ENCODE measurements around the gene TLE3. TPM values are rescaled to one million over a fixed set of nuclear protein-coding genes. Genes with fewer than 3 reads are reported as not detected.

The TLE3 gene
- total RNA-seq, 4 donors from 2014 or later, result 44.0 to 159 (median 78.8) TPM

DNA sequence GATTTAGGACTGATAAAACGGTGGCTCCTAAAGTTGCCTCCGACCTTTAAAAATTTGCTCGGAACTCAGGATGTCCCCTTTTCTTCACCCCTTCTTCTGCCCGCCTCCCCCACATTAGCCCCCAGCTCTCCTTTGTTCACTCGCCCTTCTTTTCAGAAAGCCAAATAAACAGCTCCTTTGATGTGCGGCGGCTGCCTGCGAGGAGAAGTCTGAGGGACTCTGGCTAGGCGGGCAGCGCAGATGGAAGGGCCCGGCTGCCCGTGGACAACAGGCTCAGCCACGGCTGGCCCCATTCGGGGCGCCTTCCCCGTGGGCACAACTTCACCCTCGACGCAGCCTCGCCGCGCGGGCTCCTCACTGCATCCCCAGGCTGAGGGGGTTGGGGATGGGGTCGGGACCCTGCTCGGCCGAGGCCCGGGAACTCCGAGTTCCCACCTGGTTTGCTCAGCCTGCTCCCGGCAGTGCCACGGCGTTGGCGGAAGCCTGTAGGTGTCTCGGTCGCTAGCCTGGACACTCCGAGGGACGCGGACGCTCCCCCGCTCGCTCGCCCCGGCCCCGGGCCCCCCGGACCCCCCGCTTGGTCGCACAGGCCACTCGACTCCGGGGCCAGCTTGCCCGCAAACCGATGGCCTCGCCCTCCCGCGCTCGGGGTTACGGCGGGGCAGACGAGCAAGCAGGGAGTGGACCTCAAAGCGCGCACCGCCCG, 897 bp upstream of the TLE3 start:
- DNase-seq (ENCODE audit: low spot score) (no peak), ATAC-seq (ENCODE audit: low FRiP score) (peak; percentile 4)
- TF ChIP-seq, protein P1, sequence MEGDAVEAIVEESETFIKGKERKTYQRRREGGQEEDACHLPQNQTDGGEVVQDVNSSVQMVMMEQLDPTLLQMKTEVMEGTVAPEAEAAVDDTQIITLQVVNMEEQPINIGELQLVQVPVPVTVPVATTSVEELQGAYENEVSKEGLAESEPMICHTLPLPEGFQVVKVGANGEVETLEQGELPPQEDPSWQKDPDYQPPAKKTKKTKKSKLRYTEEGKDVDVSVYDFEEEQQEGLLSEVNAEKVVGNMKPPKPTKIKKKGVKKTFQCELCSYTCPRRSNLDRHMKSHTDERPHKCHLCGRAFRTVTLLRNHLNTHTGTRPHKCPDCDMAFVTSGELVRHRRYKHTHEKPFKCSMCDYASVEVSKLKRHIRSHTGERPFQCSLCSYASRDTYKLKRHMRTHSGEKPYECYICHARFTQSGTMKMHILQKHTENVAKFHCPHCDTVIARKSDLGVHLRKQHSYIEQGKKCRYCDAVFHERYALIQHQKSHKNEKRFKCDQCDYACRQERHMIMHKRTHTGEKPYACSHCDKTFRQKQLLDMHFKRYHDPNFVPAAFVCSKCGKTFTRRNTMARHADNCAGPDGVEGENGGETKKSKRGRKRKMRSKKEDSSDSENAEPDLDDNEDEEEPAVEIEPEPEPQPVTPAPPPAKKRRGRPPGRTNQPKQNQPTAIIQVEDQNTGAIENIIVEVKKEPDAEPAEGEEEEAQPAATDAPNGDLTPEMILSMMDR (IDR thresholded peaks at IDR 0.05), result no peak

DNA sequence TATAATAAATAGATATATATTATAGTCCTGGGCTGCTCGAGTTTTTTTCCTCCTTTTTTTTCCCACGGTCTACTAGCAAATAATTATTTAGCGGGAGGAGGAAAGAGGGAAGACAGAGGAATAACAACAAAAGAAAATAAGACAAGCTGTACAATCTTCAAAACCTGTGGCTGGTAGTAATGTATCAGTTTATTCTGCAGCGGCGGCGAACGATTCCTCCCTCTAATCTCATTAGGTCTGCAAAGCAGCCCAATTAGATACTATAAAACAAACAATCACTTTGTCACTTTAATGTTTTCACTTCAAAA, 390 bp upstream of the TLE3 start:
- no peak for ATAC-seq (ENCODE audit: low FRiP score)
- TF ChIP-seq, protein P1 (IDR thresholded peaks at IDR 0.05), result no peak
- no peak for DNase-seq (ENCODE audit: low spot score)

DNA sequence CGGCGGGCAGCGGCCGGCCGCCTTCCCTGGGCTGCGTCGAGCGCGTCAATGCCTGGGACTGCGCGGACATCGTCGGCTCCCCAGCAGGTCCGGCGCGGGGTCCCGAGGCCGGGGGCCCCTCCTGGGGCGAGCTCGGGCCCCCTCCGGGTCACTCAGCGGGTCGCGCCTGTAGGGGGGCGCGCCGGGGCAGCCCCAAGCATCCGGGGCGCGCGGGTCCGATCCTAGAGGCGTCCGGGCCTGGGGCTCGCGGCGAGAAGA, 725 bp downstream of the TLE3 start:
- no peak for ATAC-seq (ENCODE audit: low FRiP score)
- DNase-seq (ENCODE audit: low spot score), result no peak
- TF ChIP-seq, protein P1 (IDR thresholded peaks at IDR 0.05), result no peak

DNA sequence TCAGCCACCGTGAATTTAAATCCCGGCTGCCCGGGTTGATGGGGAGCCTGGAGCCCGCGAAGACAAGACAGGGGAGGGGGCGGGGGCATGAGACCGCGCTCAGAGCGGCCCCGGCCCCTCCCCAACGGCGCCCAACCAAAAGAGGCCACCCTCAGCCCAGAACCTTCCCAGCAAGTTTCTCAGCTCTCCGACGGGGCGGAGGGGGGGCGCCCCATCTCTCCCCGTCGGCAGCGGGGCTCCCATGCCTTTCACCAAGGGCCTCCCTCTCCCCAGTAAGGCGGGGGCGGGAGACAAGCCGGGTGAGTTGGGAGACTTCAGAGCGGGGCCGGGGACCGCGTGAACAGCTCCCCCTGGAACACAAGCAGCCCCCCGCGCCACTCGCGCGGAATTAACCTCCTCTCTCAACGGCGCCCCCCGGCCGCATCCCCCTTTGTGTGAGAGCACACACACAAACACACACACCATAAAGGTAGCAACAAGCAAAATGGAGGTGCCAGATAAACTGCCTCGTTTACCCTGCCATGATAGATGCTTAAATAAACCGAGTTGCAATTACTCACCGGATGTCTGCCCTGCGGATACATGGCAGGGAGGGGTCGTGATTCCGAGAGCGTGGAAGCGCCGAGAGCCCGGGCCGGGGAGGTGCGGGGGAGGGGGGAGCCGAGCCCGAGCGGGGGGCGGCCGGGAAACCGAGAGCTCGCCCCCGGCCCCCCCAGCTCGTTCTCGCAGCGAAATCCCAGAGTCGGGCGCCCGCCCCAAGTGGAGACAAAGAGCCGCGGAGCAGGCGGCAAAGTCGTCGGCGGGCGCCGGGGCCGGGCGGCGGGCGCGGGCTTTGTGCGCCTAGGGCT, 1.3 kb downstream of the TLE3 start:
- no peak for DNase-seq (ENCODE audit: low spot score)
- ATAC-seq (ENCODE audit: low FRiP score), result no peak
- TF ChIP-seq, protein P1 (IDR thresholded peaks at IDR 0.05), result no peak

DNA sequence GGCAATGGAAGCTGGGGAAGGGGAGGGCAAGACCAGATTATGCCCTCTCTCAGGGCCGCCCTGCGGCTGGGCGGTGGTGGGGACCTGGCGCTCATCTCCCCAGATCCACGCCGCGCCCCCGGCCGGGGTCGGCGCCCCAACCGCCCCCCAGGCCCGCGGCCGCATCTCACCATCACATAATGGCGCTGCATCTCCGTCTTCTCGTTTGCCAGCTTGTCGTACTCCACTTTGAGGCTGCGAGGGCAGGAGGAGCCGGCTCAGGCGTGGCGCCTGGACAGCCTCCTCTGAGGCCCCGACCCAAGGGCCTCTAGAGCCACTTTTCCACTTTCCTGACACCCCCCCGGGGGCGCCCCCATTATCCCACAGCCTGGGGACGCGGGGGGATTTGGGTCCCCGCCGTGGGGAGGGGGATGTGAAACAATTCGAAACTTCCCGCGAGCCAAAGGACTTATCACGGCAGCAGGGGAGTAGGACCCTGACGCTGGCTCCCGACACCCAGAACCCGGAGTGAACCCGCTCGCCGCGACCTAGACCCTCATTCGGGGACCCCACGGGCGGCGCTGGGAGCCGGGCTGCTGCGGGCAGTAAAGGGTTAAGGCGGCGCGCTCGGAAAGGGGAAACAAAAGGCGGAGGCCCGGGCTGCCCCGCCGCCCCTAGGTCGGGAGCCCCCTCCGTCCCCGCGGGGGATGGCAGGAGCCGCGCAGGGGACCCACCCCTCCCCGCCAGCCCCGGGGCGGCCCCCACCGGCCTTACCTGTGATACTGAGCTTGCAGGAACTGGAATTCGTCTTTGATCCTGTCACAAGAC, 2.1 kb downstream of the TLE3 start:
- ATAC-seq (ENCODE audit: low FRiP score), result no peak
- DNase-seq (ENCODE audit: low spot score), result no peak
- TF ChIP-seq, protein P1 (IDR thresholded peaks at IDR 0.05), result no peak

DNA sequence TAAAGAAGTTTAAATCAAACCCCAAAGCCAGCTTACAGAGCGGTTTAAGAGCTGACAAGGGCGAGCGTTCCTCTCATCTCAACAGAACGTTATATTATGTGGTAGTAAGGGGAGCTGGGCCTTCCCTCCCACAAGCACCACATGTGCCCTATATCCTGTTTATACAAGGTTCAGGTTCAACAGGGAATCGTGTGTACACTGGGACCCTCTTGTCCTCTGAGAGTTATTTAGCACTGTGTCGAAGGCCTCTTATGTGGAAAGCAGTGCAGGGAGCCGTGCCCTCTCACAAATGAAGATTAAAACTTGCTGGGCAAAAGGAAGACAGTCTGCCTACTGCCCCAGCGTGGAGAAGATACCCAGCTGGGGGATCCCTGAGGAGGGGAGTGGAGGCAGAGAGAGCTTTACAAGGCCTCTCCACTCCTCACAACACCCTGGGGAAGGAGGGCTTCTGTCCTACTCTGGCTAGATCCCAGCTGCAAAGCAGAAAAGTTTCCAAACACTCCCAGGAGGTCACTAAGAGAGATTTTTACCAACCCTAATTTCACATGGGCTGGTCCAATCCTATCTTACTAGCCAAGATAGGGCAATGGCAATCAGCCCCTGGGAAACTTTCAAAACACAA, 2.9 kb downstream of the TLE3 start:
- no peak for ATAC-seq (ENCODE audit: low FRiP score)
- no peak for DNase-seq (ENCODE audit: low spot score)

More for the DNA sequence above, 2.9 kb downstream of the TLE3 start:
- TF ChIP-seq, protein P1 (IDR thresholded peaks at IDR 0.05), result no peak

Measured in omental fat pad (tissue), 4 donors.